ENCODE measurements around the gene FHIP1A. TPM values are rescaled to one million over a fixed set of nuclear protein-coding genes. Genes with fewer than 3 reads are reported as not detected.

Gene FHIP1A
- total RNA-seq, 2 donors from 2014 or later: 0.86 to 1.3 TPM

DNA sequence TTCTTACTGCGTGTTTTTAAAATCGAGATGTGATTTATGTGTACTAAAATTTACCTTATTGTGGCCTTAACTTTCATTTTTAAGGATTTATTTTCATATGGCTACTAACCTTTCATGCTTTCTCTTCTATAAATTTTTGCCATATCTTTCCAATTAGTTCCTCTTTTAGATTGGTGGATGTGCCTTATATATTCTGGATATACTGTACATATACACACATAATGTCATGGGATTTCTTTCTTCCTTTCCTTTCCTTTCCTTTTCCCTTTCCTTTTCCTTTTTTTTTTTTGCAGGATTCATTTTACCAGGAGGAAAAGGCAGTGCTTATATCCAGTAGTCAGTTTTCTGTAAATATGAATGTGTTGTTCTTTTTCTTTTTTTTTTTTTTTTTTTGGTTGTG is 37.2 kb downstream of the FHIP1A start:
- ATAC-seq: no peak
- H3K27me3 Mint-ChIP-seq: peaks cover 9% of the 10 kb centered on the region
- H3K9me3 ChIP-seq (ENCODE audit: control insufficient read depth, low read length, poor library complexity, severe bottlenecking): no peaks in the 10 kb centered on the region

GRCh38 chr4:151454513-151454912 is 45.5 kb downstream of the FHIP1A start:
- ATAC-seq: no peak
- Mint-ChIP-seq H3K4me3 (no peak overlapping the region), H3K27me3 (peaks cover 16% of the 10 kb centered on the region), H3K36me3 (ENCODE audit: low read depth) (no peaks in the 10 kb centered on the region), H3K4me1 (no peaks in the 10 kb centered on the region), H3K27ac (no peak overlapping the region)
- DNase-seq: no peak
- no peaks in the 10 kb centered on the region for H3K9me3 ChIP-seq (ENCODE audit: control insufficient read depth, low read length, poor library complexity, severe bottlenecking)

More for the DNA sequence above, 37.2 kb downstream of the FHIP1A start:
- Mint-ChIP-seq H3K4me3 (no peak overlapping the region), H3K4me1 (no peaks in the 10 kb centered on the region), H3K27ac (no peak overlapping the region), H3K36me3 (ENCODE audit: low read depth) (no peaks in the 10 kb centered on the region)
- DNase-seq: no peak

DNA sequence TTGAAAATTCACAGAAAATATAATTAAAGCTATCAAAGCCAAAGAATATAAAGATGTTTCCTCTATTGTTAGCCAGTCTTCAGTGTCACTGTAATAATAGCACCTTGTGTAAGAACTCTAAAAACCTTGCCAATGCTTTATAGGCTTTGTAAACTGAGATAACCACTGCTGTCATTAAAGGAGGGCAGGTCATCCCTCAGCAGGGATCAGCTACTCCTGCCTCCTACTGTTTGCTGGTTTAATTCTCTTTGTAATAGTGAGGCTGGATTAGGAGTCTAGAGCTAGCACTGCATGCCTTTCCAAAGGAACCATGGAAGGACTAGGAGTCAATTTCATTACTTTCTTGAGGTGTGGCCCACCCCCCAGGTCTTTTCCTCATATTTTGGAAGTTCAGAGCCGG is 46.2 kb downstream of the FHIP1A start:
- ATAC-seq (no peak), DNase-seq (no peak)
- Mint-ChIP-seq H3K4me3 (no peak overlapping the region), H3K4me1 (no peaks in the 10 kb centered on the region), H3K27ac (no peak overlapping the region), H3K27me3 (peaks cover 16% of the 10 kb centered on the region), H3K36me3 (ENCODE audit: low read depth) (no peaks in the 10 kb centered on the region)
- H3K9me3 ChIP-seq (ENCODE audit: control insufficient read depth, low read length, poor library complexity, severe bottlenecking): no peaks in the 10 kb centered on the region

GRCh38 chr4:151458148-151458547 is 49.2 kb downstream of the FHIP1A start:
- DNase-seq (no peak), ATAC-seq (no peak)
- Mint-ChIP-seq H3K27ac (no peak overlapping the region), H3K27me3 (peaks cover 33% of the 10 kb centered on the region), H3K36me3 (ENCODE audit: low read depth) (no peaks in the 10 kb centered on the region), H3K4me1 (no peaks in the 10 kb centered on the region), H3K4me3 (no peak overlapping the region)
- H3K9me3 ChIP-seq (ENCODE audit: control insufficient read depth, low read length, poor library complexity, severe bottlenecking): no peaks in the 10 kb centered on the region

Other genes starting within 250 kb of the FHIP1A start
- gene PRSS48, start 132.0 kb upstream of the FHIP1A start, total RNA-seq: not detected
- not detected for gene SH3D19, start 83.6 kb upstream of the FHIP1A start, total RNA-seq

All from T-helper 17 cell (primary cell).